NK-92 treated with Interleukin-12 subunit alpha and Interleukin-12 subunit beta, amount 100 ng/mL, for 24 hours (cell line): ENCODE results near the gene STK24.

ENCODE experiments used
- DNase-seq: peaks from one replicate; lab custom pipeline; 2025; lab: John Stamatoyannopoulos, UW

The STK24 gene

DNA sequence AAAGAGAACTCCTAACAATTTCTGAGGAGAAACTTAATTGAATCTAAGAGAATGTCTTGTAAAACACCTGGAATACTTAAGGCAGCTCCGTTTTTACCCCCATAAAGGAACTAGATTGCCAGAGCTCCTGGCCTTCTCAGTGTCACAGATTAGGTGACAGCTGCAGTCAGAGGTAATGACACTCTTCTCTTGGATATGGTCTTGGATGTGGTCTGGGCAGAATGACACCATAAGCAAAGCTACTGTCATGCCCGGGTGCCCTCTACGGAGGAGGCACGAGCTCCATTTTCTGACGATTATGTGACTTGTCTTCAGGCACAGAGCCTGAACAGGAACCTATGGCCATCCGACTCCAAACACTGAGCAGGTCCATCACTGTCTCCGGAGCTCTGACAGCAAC, 46.7 kb downstream of the STK24 start:
- no peak for DNase-seq

GRCh38 chr13:98529171-98529570, 47.7 kb downstream of the STK24 start:
- no peak for DNase-seq

- DNase-seq = no peak
These were observed 48.2 kb downstream of the STK24 start for GRCh38 chr13:98528663-98529064.

GRCh38 chr13:98527526-98527925, 49.4 kb downstream of the STK24 start:
- DNase-seq = no peak

DNA sequence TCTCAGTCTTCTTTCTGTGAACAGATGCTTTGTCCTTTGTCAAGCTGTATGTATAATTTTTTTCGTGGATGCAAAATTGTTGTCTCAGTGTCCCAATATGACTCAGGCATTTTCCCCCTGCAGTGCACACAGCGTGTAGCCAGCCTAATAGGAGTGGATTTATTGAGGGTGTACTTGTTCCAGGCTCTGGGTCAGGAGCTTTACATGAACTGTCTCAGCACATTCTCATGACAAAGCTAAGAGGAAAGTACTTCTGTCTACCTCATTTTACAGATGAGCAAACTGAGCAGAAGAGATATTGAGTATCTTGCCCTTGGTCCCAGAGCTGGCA, 50.8 kb downstream of the STK24 start:
- DNase-seq = no peak

DNA sequence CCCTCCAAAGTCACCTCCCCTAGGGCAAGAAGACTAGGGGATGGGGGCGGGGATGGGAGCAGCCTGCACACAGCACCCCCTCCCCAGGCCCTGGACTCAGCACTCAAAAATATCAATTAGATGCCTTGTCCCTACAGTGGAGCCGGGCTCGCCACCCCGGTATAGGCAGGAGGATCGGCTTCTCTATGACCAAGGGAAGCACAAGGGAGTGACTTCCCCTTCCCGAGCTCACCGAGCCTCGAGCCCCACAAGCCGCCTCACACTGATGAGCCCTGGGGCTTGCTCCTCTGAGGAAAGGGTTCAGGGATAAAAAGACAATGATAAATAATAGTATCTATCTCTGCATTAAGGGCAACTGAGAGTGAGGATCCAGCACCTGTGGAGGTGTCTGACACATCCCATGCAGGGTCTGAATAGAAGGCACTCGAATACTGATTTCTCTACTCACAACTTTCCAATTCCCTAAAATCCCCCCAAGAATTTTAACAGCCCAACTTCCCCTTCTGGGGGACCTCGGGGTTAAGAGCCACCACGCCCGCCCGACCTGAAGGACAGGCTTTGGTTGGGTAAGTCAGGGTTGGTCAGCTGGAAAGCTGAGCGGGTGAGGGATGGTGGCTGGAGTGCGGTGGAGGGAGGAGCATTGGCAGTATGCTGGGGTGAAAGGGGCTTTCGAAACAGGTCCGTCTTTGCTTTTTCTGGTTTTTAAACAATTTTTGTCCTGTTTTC, 51.3 kb downstream of the STK24 start:
- no peak for DNase-seq

- no peak for DNase-seq
These were observed 52.1 kb downstream of the STK24 start for GRCh38 chr13:98524793-98525192.

DNA sequence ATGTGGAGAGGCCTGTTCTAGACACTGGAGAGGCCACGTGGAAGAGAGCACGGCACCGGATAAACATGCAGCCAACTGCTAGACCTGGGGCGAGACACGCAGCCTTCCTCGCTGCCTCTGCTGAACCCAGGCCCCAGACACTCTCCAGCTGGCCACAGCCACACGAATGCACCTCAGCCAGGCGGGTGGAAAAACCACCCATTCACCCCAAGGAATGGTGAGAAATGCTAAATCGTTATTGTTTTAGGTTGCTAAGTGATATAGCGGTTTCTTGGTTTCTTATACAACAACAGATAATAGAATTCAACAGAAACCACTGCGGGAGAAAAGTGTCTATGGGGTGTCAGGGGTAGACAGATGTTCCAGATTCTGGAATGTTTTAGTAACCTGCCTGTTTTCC, 52.5 kb downstream of the STK24 start:
- DNase-seq = no peak

- DNase-seq = no peak
These were observed 53.3 kb downstream of the STK24 start for GRCh38 chr13:98523455-98524102.

DNA sequence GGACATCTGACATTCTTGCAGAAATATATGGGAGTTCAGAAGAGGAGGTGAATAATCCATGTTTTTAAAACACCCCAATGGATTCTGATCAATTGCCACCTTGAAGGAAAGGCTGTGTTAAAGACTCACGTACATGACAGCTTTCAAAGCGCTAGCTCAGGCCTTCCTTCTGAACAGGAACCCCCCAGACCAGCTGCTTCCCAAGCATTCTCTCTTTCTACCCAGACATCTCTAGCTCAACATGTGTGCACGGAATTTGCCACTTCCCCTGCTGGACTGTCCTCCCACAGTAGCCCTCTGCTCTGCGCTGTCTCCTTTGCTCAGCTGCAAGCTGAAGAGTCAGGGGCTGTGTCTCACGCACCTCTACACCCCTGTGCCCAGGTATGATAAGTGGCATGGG, 54.5 kb downstream of the STK24 start:
- no peak for DNase-seq

DNA sequence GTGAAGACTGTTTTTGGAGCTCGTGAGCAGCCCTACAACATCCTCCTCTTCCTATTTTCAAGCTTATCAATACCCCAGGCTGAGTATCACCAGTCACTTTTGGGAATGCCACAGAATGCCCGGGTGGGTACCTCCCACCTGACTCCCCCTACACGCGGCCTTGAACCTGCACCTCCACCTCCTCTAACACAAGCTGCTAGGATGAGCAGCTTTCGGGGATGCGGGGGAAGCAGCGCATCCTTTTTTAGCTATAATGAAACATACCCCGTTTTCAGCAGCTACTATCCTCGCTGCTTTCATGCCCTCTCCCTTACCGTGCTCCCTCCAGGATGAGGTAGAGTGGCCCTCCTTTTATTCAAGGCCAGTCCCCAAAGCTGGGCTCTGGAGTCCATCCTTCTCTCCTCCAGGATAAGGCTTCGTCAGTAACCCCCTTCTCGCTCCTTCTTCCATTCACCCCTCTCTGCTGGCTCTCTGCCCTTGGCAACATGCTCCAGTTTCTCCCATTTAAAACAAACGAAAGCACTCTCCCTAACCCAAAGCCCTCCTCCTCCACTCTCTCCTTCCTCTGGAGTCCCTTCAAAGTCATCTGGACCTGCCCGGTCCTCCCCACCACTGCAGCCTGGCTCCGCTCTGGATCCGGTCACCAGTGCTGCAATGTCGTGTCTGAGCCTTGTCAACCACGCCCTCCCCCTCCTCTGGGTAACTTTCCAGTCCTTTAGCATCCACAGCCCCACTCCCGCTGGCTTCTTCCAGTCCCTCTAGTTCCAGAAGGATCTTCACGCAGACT, 55.3 kb downstream of the STK24 start:
- DNase-seq = no peak

GRCh38 chr13:98520674-98521449, 56.0 kb downstream of the STK24 start:
- DNase-seq = no peak

GRCh38 chr13:98519976-98520375, 56.9 kb downstream of the STK24 start:
- no peak for DNase-seq

- no peak for DNase-seq
These were observed 59.2 kb downstream of the STK24 start for GRCh38 chr13:98517576-98518310.

GRCh38 chr13:98515818-98516465, 61.0 kb downstream of the STK24 start:
- DNase-seq = no peak

DNA sequence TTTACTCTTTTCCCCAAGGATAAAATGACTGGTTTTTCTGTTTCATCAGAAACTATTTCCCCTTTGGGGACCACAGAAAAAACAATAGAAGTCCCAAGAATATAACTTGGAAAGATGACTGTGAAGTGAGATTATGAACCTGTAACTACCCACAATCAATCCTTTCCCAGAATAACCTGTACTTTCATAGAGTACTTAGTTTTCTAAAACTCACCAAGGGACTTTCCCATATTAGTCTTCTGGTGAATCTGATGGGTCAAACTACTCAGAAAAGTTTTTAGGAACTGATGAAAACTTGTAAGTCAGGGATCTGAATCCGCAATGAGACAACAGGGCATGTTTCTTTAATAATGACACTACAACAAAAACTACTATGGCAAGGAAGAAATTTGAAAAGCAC, 62.6 kb downstream of the STK24 start:
- DNase-seq = no peak

GRCh38 chr13:98513837-98514236, 63.1 kb downstream of the STK24 start:
- DNase-seq = no peak

- DNase-seq = no peak
These were observed 63.9 kb downstream of the STK24 start for GRCh38 chr13:98512774-98513665.

- DNase-seq = no peak
These were observed 65.5 kb downstream of the STK24 start for GRCh38 chr13:98511435-98511834.

- no peak for DNase-seq
These were observed 66.8 kb downstream of the STK24 start for GRCh38 chr13:98510156-98510509.
